GM19463 (cell line): ENCODE measurements around the gene CDK7.
"Not testable (repeated sequence)": the region's sequence is repeated elsewhere in the genome, so short reads cannot be mapped to it uniquely, and the experiment has no call there.

Experiments
- ATAC-seq: cut with Tn5 transposase; IDR thresholded peaks from one replicate; pipeline ENCODE4 v1.9.1; 2021; ENCODE audit warnings: mild to moderate bottlenecking, moderate library complexity; ENCODE audit not compliant: unreplicated experiment

CDK7 gene

DNA sequence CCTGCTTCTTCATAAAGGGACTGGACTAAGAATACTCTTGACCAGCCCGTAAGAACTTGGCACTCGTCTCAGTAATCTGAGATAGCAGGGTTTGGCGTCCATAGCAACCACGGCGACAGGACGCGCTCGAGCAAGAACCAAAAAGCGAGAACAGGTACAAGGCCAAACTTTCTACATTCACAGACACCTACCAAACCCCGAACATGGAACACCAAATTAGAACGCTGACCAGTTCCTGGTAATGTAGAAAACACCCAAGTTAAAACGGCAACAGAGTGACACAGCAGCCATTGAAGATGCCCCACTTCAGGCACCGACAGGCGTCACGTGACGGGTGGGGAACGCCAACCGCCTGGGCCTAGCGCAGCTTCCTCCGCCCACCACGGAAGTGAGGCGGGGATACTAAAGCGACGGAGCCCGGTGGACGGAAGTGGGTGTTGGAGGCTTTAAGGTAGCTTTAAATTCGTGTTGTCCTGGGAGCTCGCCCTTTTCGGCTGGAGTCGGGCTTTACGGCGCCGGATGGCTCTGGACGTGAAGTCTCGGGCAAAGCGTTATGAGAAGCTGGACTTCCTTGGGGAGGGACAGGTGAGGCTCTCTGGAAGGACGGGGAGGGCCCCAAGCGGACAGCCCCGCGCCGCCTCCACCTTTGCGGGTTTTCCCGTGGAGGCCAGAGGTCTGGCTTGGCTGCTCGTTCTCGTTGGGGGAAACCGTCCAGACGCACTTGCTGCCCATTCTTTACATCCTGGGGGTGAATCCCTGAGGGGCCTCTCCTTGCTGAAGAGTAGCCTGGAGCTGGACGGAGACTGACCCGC lies at the start of gene CDK7:
Gene CDK7 (plus strand): TSS at position 430 of the 812 bp plus-strand sequence. CDS start 90 bp downstream, at position 520.
- ATAC-seq, result peak; percentile 100

DNA sequence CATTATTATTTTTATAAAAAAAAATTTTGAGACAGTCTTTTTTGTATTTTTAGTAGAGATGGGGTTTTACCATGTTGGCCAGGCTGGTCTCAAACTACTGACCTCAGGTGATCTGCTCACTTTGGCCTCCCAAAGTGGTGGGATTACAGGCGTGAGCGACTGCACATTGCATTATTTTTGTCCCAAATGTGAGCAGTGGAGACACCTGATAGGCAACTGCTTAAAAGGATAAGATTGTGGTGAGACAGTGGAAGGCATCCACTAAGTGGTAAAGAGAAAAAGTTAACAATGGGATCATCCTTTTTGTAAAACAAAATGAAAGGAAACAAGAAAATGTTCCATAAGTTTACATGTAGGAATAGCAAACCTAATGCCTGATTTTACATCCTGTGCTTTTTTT lies 47.3 kb upstream of the CDK7 start:
- ATAC-seq, result no peak

DNA sequence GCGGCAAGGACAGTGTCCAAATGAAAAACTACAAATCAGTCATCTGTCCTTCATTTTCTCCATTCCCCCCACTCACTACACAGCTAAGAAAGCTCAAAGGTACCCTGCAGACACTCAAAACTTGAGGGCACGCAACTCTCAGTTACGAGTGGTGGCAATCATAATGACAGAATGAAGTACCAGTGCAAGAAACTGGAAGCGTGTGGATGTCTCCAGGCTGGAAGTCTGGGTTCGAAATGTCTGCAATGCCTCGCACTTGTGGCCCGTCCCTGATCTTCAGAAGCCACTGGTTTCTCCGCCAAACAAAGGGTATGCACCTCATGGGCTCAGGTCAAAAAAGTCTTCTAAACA lies 45.9 kb upstream of the CDK7 start:
- ATAC-seq, result no peak

DNA sequence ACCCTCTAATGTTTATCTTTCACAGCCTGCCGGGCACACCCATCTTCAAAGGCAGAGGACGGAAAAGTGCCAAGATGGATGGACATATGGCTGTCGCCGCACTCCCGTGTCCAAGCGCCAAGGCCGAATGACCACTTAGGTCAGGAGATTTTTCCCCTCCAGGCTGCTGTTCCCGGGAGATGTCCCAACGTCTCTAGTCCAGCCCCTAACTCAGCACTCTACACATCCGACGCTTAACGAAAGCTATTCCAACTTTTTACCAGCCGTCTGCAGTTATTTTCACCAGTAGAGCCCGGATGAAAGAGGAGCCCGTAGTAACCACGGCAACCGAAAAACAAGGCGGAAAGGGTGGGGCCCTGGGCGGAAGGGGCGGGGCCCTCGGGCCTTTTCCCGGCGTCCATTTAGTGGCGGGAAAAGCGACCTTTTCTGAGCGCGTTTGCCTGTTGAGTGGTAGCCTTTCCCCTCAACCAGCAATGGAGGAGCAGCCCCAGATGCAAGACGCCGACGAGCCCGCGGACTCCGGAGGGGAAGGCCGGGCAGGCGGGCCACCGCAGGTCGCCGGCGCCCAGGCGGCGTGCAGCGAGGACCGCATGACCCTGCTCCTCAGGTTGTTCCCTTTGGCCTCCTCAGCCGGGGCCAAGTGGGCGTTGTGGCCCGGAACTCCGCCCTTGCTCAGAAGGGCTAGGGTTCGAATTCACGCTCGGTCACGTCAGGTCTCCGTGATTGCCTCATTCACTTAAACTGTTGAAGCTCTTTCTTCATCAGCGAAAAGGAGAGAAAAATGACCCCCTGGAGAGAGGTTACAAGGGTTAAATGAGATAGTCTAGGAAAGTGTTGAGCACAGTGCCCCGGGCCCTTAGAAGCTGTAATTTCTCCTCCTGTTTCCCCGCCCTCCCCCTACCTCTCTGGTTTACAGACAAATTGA lies 45.3 kb upstream of the CDK7 start, which contains the start of gene CENPH:
Gene CENPH (plus strand): TSS at position 422 of the 925 bp plus-strand sequence. CDS start 52 bp downstream, at position 474.
- ATAC-seq, result peak; percentile 97

DNA sequence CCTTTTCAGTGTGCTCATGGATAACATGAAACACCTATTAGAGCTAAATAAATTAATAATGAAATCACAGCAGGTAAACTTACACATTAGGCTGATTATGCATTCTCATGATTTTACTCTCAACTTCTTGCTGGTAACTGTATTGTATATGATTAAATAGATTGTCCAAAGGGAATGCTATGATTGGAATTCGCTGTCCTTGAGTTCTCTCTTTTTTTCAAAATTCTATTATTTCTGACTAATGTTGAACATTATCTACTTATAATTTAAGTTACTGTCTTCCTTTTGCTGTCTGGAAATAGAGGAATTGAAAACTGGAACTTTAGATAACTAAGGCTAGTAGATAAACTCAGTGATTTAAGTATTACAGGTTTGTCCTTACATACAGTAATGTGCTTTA lies 32.2 kb upstream of the CDK7 start:
- ATAC-seq, result no peak

DNA sequence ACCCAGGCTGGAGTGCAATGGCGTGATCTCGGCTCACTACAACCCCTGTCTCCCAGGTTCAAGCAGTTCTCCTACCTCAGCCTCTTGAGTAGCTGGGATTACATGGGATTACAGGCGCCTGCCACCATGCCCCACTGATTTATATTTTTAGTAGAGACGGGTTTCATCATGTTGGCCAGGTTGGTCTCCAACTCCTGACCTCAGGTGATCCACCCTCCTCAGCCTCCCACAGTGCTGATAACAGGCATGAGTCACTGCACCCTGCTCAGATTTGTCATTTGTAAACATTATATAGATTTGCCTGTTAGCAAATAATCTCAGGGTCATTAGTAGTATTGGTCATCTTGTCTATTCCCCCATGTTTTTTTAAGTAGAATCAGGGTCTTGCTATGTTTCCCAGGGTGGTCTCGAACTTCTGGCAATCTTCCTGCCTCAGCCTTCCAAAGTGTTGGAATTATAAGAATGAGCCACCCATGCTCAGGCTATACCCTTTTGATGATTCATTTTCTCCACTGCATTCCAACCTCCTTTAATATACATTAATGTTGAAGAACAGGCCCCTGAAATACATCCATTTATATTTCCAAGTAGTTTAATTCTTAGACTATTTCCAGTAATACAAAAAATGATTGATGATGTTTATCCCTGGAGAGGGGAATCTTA lies 28.0 kb upstream of the CDK7 start:
- ATAC-seq, result no peak

DNA sequence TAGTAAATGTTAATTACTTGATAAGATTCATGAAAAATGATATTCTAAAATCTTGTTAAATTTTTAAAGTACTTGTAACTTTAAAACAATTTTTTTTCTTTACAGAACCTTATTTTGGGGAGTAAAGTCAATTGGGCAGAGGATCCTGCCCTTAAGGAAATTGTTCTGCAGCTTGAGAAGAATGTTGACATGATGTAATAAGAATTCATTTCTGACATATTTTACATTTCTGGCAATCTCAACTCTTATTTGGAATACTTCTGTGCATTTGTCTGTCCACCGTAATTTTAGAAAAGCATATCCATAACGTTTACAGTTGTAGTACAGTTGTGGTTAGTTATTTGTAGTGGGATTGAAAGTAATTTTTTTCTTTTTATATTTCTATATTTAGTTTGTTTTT lies 25.1 kb upstream of the CDK7 start:
- ATAC-seq, result no peak

DNA sequence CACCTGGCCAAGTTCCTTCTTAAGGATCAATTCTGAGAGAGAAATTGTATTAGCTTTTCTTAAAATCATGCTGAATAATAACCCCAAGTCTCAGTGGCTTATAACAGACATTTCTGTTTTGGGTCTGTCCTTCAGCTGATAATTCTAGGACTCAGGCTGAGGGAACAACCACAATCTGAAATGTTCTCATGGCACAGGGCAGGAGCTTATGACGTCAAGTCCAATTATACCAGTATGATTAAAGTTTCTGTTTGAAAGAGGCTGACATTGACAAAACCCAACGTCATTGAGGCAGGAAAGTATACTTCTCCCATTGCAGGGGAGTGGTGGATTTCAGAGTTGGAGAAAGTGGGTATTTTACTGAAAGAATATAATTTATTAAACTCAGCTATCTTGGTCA lies 23.5 kb upstream of the CDK7 start:
- ATAC-seq, result no peak

DNA sequence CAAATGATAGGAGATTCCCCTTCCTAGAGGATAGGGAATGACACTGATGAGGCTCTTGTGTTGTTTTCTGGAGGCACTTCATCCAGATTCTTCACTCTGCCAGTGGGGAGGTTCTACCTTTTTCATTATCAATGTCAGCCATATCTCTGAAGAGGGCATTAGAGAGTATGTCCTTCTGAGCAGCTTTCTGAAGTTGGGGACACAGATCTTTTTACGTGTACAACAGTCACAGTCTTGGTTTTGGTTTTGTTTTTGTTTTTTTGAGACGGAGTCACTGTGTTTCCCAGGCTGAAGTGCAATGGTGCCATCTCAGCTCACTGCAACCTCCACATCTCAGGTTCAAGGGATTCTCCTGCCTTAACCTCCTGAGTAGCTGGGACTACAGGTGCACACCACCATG lies 22.7 kb upstream of the CDK7 start:
- ATAC-seq, result no peak

DNA sequence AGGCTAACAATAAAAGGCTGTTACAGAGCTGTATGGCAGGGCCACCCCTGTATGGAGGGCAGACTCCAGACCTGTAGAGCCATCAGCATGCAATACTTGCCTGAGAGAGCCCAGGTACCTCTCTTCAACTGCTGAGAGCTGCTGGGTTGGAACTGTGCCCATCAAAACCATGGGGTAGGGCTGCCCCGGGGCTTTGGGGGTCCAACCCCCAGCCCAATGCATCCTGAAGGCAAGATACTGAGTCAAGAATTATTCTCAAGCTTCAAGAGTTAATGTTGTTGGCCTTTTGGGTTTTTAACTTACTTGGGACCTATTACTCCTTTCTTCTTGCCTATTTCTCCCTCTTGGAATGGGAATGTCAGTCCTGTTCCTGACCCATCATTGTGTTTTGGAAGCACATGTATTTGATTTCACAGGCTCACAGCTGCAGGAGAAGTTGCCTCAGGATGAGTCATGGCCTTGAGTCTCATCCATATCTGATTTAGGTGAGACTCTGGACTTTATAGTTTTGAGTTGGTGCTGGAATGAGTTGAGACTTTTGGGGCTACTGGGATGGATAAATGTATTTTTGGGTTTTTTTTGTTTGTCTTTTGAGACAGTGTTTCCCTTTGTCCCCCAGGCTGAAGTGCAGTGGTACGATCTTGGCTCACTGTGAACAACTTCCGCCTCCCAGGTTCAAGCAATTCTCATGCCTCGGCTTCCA lies 21.0 kb upstream of the CDK7 start:
- no peak for ATAC-seq

DNA sequence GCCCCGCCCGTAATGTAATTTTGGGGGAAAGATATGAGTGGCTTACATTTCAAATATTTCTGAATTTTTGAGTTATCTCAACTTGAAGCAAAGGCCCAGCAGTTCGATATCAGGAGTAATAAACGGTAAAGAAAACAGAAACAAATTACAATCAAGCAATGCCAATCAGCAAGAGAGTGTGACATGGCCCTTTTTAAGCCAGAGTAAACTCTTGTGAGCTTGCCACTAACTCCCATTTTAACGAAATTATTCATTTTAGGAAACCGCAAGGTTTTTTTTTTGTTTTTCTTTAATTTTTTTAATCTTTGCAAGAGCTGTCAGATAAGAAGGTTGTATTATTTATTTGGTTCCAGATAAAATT lies 17.6 kb upstream of the CDK7 start:
- ATAC-seq, result no peak

DNA sequence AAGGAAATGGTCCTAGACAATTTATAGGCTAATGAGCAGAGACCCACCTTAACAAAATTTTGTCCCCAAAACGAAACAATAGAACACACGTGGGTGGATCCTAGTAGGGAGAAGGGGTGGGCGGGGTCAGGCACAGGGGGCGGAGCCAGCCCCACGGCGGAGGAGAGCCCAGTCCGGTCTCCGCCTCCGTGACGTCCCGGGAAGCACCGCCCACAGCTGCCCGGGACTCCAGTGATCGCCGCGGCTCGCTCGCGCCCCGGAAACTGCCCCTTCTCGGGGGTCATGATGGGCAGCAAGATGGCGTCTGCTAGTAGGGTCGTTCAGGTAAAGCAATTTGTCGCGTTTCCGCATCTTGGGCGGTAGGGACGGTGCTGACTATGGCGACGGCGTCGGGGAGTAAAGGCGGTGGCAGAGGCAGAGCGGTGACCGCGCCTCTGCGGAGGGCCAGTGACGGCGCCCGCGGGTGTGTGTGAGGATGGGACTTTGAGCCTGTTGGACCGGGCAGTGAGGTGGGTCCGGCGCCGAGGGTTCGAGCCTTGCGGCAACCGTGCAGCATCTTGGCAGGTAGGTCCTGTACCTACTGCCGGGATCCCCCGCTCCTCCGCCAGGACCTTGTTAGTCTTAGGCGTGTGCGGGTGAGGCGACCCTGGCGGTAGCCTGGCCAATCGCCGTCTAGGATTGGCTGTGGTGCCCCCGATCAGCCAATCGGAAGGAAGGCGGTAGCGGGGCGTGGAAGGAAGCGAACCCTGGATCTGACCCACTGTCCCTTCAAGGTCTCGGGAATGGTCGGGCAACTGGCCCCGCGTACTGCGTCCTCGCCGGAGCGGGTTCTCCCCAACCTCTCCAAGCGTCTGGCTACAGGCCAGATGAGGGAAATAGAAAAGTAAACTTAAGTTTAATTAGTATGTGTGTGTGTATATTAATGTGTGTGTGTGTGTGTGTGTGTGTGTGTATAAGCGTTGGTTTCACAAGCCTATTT lies 16.8 kb upstream of the CDK7 start:
- ATAC-seq, result peak; percentile 94

DNA sequence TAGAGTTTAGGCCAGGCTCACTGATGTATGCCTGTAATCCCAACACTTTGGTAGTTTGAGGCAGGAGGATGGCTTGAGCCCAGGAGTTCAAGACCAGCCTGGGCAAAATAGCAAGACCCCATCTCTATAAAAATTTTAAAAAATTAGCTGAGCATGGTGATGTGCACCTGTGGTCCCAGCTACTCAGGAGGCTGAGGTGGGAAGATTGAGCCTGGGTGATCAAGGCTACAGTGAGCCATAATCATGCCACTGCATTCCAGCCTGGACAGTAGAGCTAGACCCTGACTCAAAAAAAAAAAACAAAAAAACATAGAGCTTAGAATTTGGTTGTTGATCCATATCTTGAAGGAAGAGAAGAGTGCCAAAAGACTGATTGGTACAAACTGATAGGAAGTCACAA lies 14.7 kb upstream of the CDK7 start:
- ATAC-seq, result no peak

DNA sequence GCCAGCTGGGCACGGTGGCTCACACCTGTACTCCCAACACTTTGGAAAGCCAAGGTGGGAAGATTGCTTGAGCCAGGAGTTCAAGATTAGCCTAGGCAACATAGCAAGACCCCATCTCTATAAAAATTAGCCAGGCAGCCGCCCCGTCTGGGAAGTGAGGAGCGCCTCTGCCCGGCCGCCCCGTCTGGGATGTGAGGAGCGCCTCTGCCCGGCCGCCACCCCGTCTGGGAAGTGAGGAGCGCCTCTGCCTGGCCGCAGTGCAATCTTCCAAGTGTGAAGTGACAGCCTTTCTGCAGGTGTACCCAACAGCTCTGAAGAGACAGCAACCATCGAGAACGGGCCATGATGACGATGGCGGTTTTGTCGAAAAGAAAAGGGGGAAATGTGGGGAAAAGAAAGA lies 14.3 kb upstream of the CDK7 start:
- not testable (repeated sequence) for ATAC-seq

DNA sequence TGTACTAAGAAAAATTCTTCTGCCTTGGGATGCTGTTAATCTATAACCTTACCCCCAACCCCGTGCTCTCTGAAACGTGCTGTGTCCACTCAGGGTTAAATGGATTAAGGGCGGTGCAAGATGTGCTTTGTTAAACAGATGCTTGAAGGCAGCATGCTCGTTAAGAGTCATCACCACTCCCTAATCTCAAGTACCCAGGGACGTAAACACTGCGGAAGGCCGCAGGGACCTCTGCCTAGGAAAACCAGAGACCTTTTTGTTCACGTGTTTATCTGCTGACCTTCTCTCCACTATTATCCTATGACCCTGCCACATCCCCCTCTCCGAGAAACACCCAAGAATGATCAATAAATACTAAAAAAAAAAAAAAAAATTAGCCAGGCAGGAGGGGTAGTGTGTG lies 13.9 kb upstream of the CDK7 start:
- not testable (repeated sequence) for ATAC-seq

DNA sequence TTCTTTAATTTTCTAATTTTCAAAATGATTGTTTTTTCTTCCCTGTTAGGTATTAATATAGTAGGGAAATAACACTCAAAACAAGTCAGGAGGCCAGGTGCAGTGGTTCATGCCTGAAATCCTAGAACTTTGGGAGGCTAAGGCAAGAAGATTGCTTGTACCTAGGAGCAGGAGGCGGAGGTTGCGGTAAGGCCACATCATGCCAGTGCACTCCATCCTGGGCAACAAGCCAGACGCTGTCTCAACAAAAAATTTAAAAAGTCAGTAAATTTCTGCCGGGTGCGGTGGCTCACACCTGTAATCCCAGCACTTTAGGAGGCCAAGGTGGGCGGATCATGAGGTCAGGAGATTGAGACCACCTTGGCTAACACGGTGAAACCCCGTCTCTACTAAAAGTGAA lies 10.2 kb upstream of the CDK7 start:
- no peak for ATAC-seq

DNA sequence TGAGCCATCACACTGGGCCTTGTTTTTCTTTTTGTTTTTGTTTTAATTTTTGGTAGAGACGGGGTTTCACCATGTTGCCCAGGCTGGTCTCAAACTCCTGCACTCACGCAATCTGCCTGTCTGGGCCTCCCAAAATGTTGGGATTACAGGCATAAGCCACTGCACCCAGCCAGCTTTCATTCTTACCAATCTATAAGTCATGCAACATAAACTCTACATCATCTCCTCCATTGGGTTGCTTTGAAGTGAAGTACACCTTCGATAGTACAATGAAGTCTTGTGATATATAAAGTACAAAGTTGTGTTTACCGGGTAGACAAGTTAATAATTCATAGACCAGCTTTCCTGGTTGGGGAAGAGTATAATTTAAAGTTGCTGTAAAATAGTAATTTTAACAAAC lies 8.8 kb upstream of the CDK7 start:
- no peak for ATAC-seq

DNA sequence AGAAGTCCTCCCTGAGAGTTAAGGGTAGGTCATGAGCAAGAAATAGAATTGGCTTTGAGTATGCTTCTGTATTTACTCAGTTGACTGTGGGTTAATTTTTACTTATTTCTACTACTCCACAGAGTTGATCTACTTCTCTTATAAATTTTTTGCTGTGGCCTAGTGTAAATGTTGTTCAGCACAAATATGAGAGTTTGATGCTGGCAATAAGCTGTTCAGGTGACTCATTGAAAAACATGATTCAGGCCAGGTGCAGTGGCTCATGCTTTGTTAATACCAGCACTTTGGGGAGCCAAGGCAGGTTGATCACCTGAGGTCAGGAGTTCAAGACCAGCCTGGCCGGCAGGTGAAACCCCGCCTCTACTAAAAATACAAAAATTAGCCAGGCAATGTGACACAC lies 4.5 kb upstream of the CDK7 start:
- no peak for ATAC-seq

DNA sequence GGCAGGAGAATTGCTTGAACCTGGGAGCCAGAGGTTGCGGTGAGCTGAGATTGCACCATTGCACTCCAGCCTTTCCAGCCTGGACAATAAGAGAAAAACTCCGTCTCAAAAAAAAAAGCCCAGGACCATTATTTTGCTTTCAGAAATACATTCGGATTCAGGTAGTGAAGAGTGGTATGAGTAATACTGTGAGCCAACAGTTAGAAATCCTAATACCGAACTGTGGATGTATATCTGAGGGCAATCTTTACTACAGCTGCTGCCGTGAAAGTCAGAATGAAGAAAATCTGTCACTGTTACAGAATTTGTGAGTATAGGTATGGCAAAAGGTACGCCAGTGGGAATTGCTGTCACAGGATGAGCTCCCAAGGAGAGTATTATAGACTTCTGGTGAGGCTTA lies 3.4 kb upstream of the CDK7 start:
- no peak for ATAC-seq

DNA sequence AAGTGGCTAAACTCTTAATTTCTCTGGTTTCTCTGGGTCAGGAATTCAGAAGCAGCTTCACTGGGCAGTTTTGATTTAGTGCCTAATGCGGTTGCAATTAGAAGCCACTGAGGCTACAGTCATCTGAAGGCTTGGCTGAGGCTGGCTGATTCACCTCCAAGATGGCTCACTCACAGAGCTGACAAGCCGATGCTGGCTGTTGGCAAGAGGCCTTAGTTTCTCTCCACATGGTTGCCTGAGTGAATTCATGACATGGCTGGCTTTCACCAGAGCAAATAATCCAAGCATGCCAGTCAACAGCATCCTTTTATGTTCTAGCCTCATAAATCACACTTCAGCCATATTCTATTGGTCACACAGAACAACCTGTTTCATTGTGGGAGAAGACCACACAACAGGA lies 2.8 kb upstream of the CDK7 start:
- ATAC-seq, result no peak
